HepG2 (cell line): ENCODE results near the gene CLBA1. TPM values are rescaled to one million over a fixed set of nuclear protein-coding genes. Genes with fewer than 3 reads are reported as not detected.

Source experiments
- ATAC-seq: fragments of 200-7000 bp; cut with Tn5 transposase; 3 replicates; pipeline ENCODE4 v1.9.1; 2020; ENCODE audit warnings: mild to moderate bottlenecking, moderate library complexity
- BruUV-seq: library from RNA; stranded (reverse); fragments of 400-500 nt; replicated peaks from 2 replicates; lab custom pipeline; 2021; lab: Mats Ljungman, UMichigan
- CTCF ChIA-PET: fragments of 300-600 bp; formaldehyde crosslinking; extraction: SDS; loops from one replicate; lab custom pipeline; 2021; ENCODE audit warnings: low total read pairs, inconsistent platforms, low intra/inter-chr PET ratio; lab: Yijun Ruan, JAX
- POLR2A ChIA-PET: fragments of 350-600 bp; sonication (Branson Sonifier 250); formaldehyde crosslinking; loops from one replicate; lab custom pipeline; 2020; ENCODE audit warnings: antibody characterized with exemption, inconsistent platforms; lab: Yijun Ruan, JAX
- DNase-seq: peaks from one replicate; pipeline ENCODE4 v3.0.0-alpha.2; 2015; ENCODE audit warnings: low spot score
- FAIRE-seq: peaks from 3 replicates; lab custom pipeline; 2011; peaks lifted over from hg19 to GRCh38; lab: Jason Lieb, UNC
- H2AFZ ChIP-seq: one replicate; pipeline ENCODE4 v1.6.1; 2011; ENCODE audit warnings: low read length, inconsistent platforms
- H3K27ac ChIP-seq: fragments of 300-600 bp; 3 replicates; pipeline ENCODE4 v1.8.0; 2011; ENCODE audit warnings: mixed run types, mild to moderate bottlenecking, mixed read lengths, low read length, inconsistent platforms; ENCODE audit not compliant: insufficient read depth; ENCODE audit errors: extremely low read length
- H3K27me3 ChIP-seq, 2 experiments: fragments of 200-600 bp in 1 of 2; 2 replicates in 1 of 2; 3 replicates in 1 of 2; pipeline versions ENCODE4 v1.6.0 to v1.8.0; 2011; ENCODE audit warnings: low read length in 2 of 2, mild to moderate bottlenecking in 2 of 2, moderate library complexity in 2 of 2, inconsistent platforms in 1 of 2; ENCODE audit not compliant: insufficient read depth in 2 of 2, control insufficient read depth in 1 of 2
- H3K36me3 ChIP-seq, 2 experiments: fragments of 200-600 bp in 1 of 2; replicated peaks in 1 of 2; 2 replicates in 1 of 2; 3 replicates in 1 of 2; pipeline versions ENCODE4 v1.5.1 to v1.8.0; 2011; ENCODE audit warnings: low read length in 2 of 2, inconsistent platforms in 1 of 2; ENCODE audit not compliant: insufficient read depth in 2 of 2, control insufficient read depth in 1 of 2
- H3K4me1 ChIP-seq: 2 replicates; pipeline ENCODE4 v1.5.1; 2012; ENCODE audit warnings: low read length, inconsistent platforms; ENCODE audit not compliant: insufficient read depth
- H3K4me2 ChIP-seq: 2 replicates; pipeline ENCODE4 v1.6.0; 2011; ENCODE audit warnings: low read depth, low read length, inconsistent platforms
- H3K4me3 ChIP-seq, 3 experiments: fragments of 200-600 bp in 1 of 3; sonication (generic), shearing (Covaris generic) in 1 of 3; replicated peaks in 1 of 3; 2 replicates each; pipeline ENCODE4 v1.5.1; 2011 to 2016; ENCODE audit warnings: low read length in 3 of 3, inconsistent platforms in 2 of 3, low read depth in 2 of 3, mild to moderate bottlenecking in 2 of 3, control low read depth in 1 of 3, mixed read lengths in 1 of 3; ENCODE audit not compliant: insufficient read depth in 1 of 3
- H3K79me2 ChIP-seq: one replicate; pipeline ENCODE4 v1.6.1; 2011; ENCODE audit warnings: low read length, inconsistent platforms; ENCODE audit not compliant: insufficient read depth
- H3K9ac ChIP-seq: 2 replicates; pipeline ENCODE4 v1.6.0; 2011; ENCODE audit warnings: mild to moderate bottlenecking, low read depth, low read length, inconsistent platforms; ENCODE audit not compliant: insufficient read depth
- H3K9me3 ChIP-seq: 2 replicates; pipeline ENCODE4 v1.5.1; 2012; ENCODE audit warnings: mild to moderate bottlenecking, low read length
- H4K20me1 ChIP-seq: 2 replicates; pipeline ENCODE4 v1.6.0; 2011; ENCODE audit warnings: inconsistent platforms, mild to moderate bottlenecking, low read length, moderate library complexity; ENCODE audit not compliant: insufficient read depth
- CBX2 ChIP-seq, 2 experiments: fragments of 200-600 bp in 1 of 2; sonication (generic); formaldehyde crosslinking in 1 of 2; IDR thresholded peaks; 2 replicates each; pipeline versions ENCODE4 v1.7.0 to v1.8.1; 2018 to 2022; ENCODE audit warnings: low read depth in 2 of 2, low read length in 1 of 2, mild to moderate bottlenecking in 1 of 2, missing genetic modification reagents in 1 of 2
- CC2D1A ChIP-seq: sonication (generic); formaldehyde crosslinking; IDR thresholded peaks from 2 replicates; pipeline ENCODE4 v1.8.1; 2023; ENCODE audit warnings: mild to moderate bottlenecking, missing genetic modification reagents
- CHD2 ChIP-seq: IDR thresholded peaks from 2 replicates; pipeline ENCODE4 v1.6.1; 2011; ENCODE audit warnings: low read depth, low read length, improper control_type of control experiment
- HNRNPL ChIP-seq: fragments of 200-400 bp; formaldehyde crosslinking; IDR thresholded peaks from 2 replicates; pipeline ENCODE4 v1.6.1; 2017; ENCODE audit warnings: mild to moderate bottlenecking, low read depth, low read length
- MXI1 ChIP-seq: IDR thresholded peaks from 3 replicates; pipeline ENCODE4 v1.6.1; 2012; ENCODE audit warnings: low read depth, low read length, inconsistent platforms, borderline replicate concordance
- RBM39 ChIP-seq: fragments of 200-400 bp; formaldehyde crosslinking; IDR thresholded peaks from one replicate; pipeline ENCODE4 v1.6.1; 2018; ENCODE audit warnings: antibody characterized with exemption, mild to moderate bottlenecking, low read depth, low read length; ENCODE audit not compliant: poor library complexity, severe bottlenecking
- SRF ChIP-seq: IDR thresholded peaks from 2 replicates; pipeline ENCODE4 v1.6.1; 2011; ENCODE audit warnings: mild to moderate bottlenecking, low read depth, low read length, moderate library complexity
- TBX3 ChIP-seq: fragments of 450-650 bp; IDR thresholded peaks from 2 replicates; pipeline ENCODE4 v1.6.1; 2017; ENCODE audit warnings: antibody characterized with exemption, mild to moderate bottlenecking, inconsistent platforms, borderline replicate concordance
- ZNF24 ChIP-seq: fragments of 450-650 bp; IDR thresholded peaks from 2 replicates; pipeline ENCODE4 v1.6.1; 2017; ENCODE audit warnings: antibody characterized with exemption, mild to moderate bottlenecking
- ZNF33B ChIP-seq: sonication (generic); formaldehyde crosslinking; IDR thresholded peaks from 2 replicates; pipeline ENCODE4 v1.5.1; 2020; ENCODE audit warnings: mild to moderate bottlenecking, missing genetic modification reagents
- ZNF34 ChIP-seq: sonication (generic); formaldehyde crosslinking; IDR thresholded peaks from 2 replicates; pipeline ENCODE4 v1.4.0; 2020; ENCODE audit warnings: mild to moderate bottlenecking, missing genetic modification reagents, borderline replicate concordance
- ZNF343 ChIP-seq: sonication (generic); formaldehyde crosslinking; IDR thresholded peaks from 2 replicates; pipeline ENCODE4 v1.4.0; 2020; ENCODE audit warnings: mild to moderate bottlenecking, missing genetic modification reagents
- ZNF484 ChIP-seq: sonication (generic); formaldehyde crosslinking; IDR thresholded peaks from 2 replicates; pipeline ENCODE4 v1.5.1; 2020; ENCODE audit warnings: mild to moderate bottlenecking, low read depth, missing genetic modification reagents, borderline replicate concordance
- ZNF652 ChIP-seq: IDR thresholded peaks from 2 replicates; pipeline ENCODE4 v1.6.1; 2016; ENCODE audit warnings: low read depth, borderline replicate concordance
- WGBS: methylation state at CpG from one replicate; pipeline ENCODE4 v1.1.6; 2017; ENCODE audit warnings: low lambda C conversion rate; 5-methylcytosine and 5-hydroxymethylcytosine counted together
- in situ Hi-C: cut with HindIII; loops from 2 replicates; pipeline ENCODE4 v1.10.0; 2017; ENCODE audit warnings: low pct_unique_long_range_greater_than_20kb; ENCODE audit not compliant: extremely low pct_ligation_motif_present
- intact Hi-C: fragments of 100-400 bp; cut with micrococcal nuclease; formaldehyde crosslinking; loops from one replicate; pipeline ENCODE4 v1.10.0; 2022; ENCODE audit not compliant: unreplicated experiment
- polyA plus RNA-seq, 8 experiments: library from polyadenylated mRNA; depleted of rRNA in 3 of 8; stranded (reverse) in 7 of 8; unstranded in 1 of 8; fragments of >200 nt; fragmentation: Illumina TruSeq in 4 of 8; extraction: Trizol in 4 of 8; gene quantifications; 2 replicates each; pipeline versions ENCODE4 v1.2.1 to v1.2.3, GENCODE V29; 2011 to 2016; ENCODE audit warnings: low read depth in 4 of 8, missing spikeins in 1 of 8, mixed read lengths in 1 of 8; ENCODE audit not compliant: insufficient read depth in 1 of 8
- total RNA-seq, 5 experiments: library from RNA; depleted of rRNA; stranded (reverse); fragments of >200 nt; fragmentation: Illumina TruSeq; extraction: Trizol; gene quantifications; 2 replicates each; pipeline ENCODE4 v1.2.3, GENCODE V29; 2016; ENCODE audit warnings: low read depth in 1 of 5
- TF ChIP-seq, protein P1 (sequence below): sonication (generic); formaldehyde crosslinking; IDR thresholded peaks from 2 replicates; pipeline ENCODE4 v1.4.0; 2020; ENCODE audit warnings: missing genetic modification reagents, borderline replicate concordance
- TF ChIP-seq, protein P2 (sequence below): sonication (generic); formaldehyde crosslinking; conservative IDR thresholded peaks from 2 replicates; pipeline ENCODE4 v1.8.0; 2022; ENCODE audit warnings: mild to moderate bottlenecking, moderate library complexity, missing genetic modification reagents

Gene CLBA1
- total and polyA plus RNA-seq, 2 of the 13 experiments (the other 11 are each of a cell fraction or from before 2014, with no cell fraction given): 1.2 to 1.4 TPM

DNA sequence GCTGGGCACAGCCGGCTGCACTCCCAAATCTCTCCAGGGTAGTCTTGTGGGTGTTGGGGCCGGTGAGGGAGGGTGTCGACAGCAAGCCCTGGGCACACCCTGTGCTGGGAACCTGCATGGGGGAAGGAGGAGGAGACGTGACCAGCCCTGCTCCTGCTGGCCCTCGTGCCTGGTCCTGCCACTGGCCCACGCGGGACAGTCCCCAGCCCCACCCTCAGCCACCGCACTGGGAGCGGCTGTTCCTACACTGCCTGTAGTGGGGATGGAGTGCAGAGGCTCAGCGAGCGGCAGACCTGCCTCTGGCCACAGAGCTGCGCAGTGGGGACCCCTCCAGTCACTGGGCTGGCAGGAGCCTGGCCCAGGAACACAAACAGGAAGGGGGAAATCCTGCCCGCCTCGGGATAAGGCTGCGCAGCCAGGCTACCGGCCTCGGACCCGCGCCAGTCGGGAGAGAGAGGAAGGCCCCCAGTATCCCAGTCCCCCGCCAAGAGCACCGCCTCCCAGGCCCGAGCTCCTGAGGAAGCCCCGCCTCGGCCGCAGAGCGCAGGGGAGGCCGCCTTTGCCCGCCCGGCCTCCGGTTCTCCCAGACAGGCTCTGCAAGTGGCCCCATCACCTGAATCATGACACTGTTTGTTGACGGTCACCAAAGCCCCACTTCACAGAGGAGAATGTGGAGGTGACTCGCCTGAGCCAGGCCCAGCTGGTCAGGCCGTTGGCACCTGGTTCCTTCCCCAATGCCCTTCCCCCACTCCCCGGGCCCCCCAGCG lies 18.0 kb upstream of the CLBA1 start:
- H2AFZ ChIP-seq: no peak overlapping the region
- H3K4me3 ChIP-seq: peak overlapping the region; percentile 13 to 63 (median 24); a peak in 5 of 6 replicates
- BruUV-seq: no TSS peak
- no peak overlapping the region for H3K9ac ChIP-seq
- H3K27ac ChIP-seq: no peak overlapping the region
- intact Hi-C loops: no loop called here
- DNase-seq (no peak), FAIRE-seq (no peak), ATAC-seq (peak; percentile 61)
- peaks cover 13 to 78% of the 10 kb centered on the region in 2 experiments for H3K27me3 ChIP-seq
- H3K79me2 ChIP-seq: no peaks in the 10 kb centered on the region
- no peaks in the 10 kb centered on the region for H4K20me1 ChIP-seq
- in situ Hi-C loops: no loop called here
- peak overlapping the region; percentile 56 for H3K4me2 ChIP-seq
- 3% methylated on average over 4 of the region's 36 CpGs for WGBS
- CTCF ChIA-PET: interaction anchor here (1.1 kb wide), 1 partner anchor 78 kb away, joined by 4 read pairs; no protein-coding TSS in a partner anchor
- H3K9me3 ChIP-seq: no peaks in the 10 kb centered on the region
- POLR2A ChIA-PET: no interaction called here
- H3K36me3 ChIP-seq: no peaks in the 10 kb centered on the region
- peaks cover 24% of the 10 kb centered on the region; the same call in 1 of the 2 replicates for H3K4me1 ChIP-seq
- TF ChIP-seq ZNF343: no peak
- TF ChIP-seq MXI1: no peak
- TF ChIP-seq, protein P1, sequence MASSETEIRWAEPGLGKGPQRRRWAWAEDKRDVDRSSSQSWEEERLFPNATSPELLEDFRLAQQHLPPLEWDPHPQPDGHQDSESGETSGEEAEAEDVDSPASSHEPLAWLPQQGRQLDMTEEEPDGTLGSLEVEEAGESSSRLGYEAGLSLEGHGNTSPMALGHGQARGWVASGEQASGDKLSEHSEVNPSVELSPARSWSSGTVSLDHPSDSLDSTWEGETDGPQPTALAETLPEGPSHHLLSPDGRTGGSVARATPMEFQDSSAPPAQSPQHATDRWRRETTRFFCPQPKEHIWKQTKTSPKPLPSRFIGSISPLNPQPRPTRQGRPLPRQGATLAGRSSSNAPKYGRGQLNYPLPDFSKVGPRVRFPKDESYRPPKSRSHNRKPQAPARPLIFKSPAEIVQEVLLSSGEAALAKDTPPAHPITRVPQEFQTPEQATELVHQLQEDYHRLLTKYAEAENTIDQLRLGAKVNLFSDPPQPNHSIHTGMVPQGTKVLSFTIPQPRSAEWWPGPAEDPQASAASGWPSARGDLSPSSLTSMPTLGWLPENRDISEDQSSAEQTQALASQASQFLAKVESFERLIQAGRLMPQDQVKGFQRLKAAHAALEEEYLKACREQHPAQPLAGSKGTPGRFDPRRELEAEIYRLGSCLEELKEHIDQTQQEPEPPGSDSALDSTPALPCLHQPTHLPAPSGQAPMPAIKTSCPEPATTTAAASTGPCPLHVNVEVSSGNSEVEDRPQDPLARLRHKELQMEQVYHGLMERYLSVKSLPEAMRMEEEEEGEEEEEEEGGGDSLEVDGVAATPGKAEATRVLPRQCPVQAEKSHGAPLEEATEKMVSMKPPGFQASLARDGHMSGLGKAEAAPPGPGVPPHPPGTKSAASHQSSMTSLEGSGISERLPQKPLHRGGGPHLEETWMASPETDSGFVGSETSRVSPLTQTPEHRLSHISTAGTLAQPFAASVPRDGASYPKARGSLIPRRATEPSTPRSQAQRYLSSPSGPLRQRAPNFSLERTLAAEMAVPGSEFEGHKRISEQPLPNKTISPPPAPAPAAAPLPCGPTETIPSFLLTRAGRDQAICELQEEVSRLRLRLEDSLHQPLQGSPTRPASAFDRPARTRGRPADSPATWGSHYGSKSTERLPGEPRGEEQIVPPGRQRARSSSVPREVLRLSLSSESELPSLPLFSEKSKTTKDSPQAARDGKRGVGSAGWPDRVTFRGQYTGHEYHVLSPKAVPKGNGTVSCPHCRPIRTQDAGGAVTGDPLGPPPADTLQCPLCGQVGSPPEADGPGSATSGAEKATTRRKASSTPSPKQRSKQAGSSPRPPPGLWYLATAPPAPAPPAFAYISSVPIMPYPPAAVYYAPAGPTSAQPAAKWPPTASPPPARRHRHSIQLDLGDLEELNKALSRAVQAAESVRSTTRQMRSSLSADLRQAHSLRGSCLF (CRISPR knock-in tag): no peak
- TF ChIP-seq CC2D1A (CRISPR knock-in tag): no peak
- no peak for TF ChIP-seq RBM39
- TF ChIP-seq ZNF484: no peak
- TF ChIP-seq, protein P2, sequence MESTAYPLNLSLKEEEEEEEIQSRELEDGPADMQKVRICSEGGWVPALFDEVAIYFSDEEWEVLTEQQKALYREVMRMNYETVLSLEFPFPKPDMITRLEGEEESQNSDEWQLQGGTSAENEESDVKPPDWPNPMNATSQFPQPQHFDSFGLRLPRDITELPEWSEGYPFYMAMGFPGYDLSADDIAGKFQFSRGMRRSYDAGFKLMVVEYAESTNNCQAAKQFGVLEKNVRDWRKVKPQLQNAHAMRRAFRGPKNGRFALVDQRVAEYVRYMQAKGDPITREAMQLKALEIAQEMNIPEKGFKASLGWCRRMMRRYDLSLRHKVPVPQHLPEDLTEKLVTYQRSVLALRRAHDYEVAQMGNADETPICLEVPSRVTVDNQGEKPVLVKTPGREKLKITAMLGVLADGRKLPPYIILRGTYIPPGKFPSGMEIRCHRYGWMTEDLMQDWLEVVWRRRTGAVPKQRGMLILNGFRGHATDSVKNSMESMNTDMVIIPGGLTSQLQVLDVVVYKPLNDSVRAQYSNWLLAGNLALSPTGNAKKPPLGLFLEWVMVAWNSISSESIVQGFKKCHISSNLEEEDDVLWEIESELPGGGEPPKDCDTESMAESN (CRISPR knock-in tag): no peak
- TF ChIP-seq ZNF34: no peak
- TF ChIP-seq ZNF652 (CRISPR knock-in tag): no peak
- no peak for TF ChIP-seq CBX2 (IDR thresholded peaks at IDR 0.05; ENCODE audit: low read depth, low read length)
- peak; percentile 41; the same call in 1 of the 2 replicates for TF ChIP-seq CBX2 (CRISPR knock-in tag; IDR thresholded peaks at IDR 0.05; ENCODE audit: low read depth)
- TF ChIP-seq ZNF24: no peak
- 0 out of 2 replicates have a peak, but pooled peaks have one; percentile 21 for TF ChIP-seq HNRNPL
- no peak for TF ChIP-seq TBX3
- TF ChIP-seq SRF: no peak
- no peak for TF ChIP-seq ZNF33B
- no peak for TF ChIP-seq CHD2
